GM12874 (cell line): ENCODE data around the gene ARL10.

Experiments
- TF ChIP-seq, protein P1 (sequence below): IDR thresholded peaks from 2 replicates; pipeline ENCODE4 v1.5.1; 2011; ENCODE audit warnings: low read depth, mild to moderate bottlenecking, control low read depth, low read length, moderate library complexity; ENCODE audit not compliant: insufficient read depth

Gene ARL10

DNA sequence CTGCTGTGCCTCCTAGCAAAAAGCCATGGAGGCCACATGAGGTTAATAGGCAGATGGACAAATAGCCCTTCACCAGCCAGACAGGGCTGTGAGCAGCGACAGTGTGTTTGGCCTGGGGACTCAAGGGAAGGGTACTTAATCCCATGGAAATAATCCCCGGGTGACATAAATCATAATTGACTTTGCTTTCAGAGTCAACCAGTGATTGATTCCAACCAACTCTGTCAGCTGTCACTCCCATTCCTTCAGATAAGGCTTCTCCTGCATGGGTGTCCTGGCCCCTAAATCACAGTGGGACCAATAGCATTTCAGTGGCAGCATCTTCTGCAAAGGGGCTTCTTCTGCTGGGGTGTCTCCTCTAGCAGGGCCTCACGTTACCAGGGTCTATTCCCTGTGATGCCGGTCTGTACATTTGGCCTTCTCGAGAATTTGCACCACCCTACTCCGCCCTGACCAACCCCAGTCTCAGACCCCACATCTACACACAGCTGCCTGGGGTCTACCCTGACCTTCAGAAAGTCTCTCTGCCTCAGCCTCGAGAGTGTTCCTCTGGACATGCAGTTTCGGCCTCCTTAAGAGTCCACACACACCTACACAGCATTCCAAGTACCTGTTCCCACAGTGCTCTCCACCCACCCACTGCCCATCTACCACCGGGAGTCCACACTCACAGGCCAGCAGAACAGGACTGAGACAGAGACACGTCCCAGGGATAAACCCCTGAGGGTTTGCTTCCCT lies 47.4 kb downstream of the ARL10 start:
- TF ChIP-seq, protein P1, sequence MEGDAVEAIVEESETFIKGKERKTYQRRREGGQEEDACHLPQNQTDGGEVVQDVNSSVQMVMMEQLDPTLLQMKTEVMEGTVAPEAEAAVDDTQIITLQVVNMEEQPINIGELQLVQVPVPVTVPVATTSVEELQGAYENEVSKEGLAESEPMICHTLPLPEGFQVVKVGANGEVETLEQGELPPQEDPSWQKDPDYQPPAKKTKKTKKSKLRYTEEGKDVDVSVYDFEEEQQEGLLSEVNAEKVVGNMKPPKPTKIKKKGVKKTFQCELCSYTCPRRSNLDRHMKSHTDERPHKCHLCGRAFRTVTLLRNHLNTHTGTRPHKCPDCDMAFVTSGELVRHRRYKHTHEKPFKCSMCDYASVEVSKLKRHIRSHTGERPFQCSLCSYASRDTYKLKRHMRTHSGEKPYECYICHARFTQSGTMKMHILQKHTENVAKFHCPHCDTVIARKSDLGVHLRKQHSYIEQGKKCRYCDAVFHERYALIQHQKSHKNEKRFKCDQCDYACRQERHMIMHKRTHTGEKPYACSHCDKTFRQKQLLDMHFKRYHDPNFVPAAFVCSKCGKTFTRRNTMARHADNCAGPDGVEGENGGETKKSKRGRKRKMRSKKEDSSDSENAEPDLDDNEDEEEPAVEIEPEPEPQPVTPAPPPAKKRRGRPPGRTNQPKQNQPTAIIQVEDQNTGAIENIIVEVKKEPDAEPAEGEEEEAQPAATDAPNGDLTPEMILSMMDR, result no peak

DNA sequence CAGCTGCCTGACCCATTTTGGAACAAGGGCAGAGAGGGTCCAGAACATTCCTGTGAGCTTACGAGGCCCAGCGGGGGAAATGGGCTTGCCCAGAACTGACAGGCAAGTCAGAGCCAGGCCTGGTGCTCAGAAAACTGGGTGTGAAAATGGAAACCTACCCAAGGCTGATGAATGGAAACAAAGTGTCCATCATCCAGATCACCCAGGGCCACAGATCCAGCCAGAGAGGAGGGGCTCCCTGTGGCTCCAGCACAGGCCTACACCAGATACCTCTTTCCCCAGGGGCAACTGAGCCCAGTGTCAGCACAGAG lies 47.9 kb downstream of the ARL10 start:
- TF ChIP-seq, protein P1, result no peak

- TF ChIP-seq, protein P1, result no peak
Observed at GRCh38 chr5:176413709-176414191, 48.5 kb downstream of the ARL10 start.

- TF ChIP-seq, protein P1, result no peak
Observed at GRCh38 chr5:176414704-176415103, 49.4 kb downstream of the ARL10 start.

GRCh38 chr5:176415240-176415951 lies 50.1 kb downstream of the ARL10 start:
- TF ChIP-seq, protein P1, result no peak

GRCh38 chr5:176415952-176416924 lies 51.0 kb downstream of the ARL10 start, which contains the start of gene CLTB:
TSS of gene CLTB (minus strand) at chr5:176416539. CDS start at chr5:176416363, 176 bp downstream.
- TF ChIP-seq, protein P1, result peak; percentile 84

DNA sequence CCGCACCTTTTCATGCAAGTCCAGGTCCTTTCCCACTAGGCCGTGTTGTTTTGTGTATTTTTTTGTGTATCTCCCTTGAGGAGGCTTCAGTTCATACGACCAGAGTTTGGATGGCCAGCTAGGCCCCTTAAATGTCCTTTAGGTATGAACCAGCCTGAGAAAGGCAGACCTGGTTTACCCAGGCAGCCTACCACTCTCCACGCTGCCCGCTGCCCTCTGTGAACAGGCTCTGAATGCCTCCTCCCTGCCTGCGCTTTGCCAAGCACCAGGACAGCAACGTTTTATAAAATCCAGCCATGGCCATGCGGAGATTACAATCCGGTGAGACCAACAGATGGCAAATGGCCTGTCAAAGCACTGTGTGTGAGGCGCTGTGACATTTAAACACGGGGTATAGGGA lies 51.7 kb downstream of the ARL10 start:
- TF ChIP-seq, protein P1, result no peak
